CD4-positive, alpha-beta T cell treated with Interferon alpha-2 for 1 hour (primary cell): ENCODE data around the gene PRRT2.
A peak's percentile ranks its signal among the peaks of the same experiment; 100 is the strongest.
"Not testable (repeated sequence)": the region's sequence is repeated elsewhere in the genome, so short reads cannot be mapped to it uniquely, and the experiment has no call there.

Experiments used
- DNase-seq, 2 donors: peaks; one replicate each; pipeline ENCODE4 v3.0.0-alpha.2; 2020 to 2022

Gene PRRT2

DNA sequence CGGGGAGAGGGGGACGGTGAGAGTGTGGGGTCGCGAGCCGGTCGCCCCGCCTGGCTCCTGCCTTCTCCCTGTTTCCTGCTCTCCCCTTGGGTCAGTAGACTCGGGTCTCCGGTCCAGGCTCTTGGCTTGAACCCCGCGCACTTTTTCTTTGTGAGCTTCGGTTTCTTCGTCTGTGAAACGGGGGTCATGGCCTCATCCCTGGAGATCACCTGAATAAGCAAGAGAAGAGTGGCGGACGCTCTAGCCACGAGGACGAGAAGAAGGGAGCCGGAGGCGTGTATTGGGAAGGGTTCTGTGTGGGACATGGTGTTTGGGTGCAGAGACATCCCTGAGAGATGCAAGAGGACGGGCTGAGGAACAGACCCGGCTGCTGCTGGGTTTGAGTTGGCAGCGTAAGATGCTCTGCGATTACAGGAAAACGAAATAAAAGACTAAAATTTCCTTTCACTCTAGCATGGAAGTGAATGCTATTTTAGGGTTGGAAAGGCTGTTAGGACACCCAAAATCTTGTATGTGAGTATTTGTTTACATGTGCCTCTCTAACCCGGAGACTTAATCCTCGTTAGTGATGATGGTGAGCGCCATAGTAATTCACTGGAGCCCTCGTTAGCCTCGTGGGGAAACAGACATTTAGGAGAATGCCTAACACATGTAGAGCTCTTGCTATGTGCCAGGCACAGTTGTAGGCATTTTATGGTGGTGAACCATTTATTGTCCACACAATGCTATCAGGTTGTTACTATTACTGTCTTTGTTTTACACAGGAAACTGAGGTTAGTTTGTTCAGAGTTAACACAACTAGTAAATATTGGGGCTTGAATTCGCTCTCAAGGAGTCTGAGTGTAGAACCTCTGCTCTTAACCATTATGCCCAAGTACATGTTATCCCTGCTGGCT, 20.8 kb upstream of the PRRT2 start:
- peak in 1 of 2 donors; percentile 36 for DNase-seq

DNA sequence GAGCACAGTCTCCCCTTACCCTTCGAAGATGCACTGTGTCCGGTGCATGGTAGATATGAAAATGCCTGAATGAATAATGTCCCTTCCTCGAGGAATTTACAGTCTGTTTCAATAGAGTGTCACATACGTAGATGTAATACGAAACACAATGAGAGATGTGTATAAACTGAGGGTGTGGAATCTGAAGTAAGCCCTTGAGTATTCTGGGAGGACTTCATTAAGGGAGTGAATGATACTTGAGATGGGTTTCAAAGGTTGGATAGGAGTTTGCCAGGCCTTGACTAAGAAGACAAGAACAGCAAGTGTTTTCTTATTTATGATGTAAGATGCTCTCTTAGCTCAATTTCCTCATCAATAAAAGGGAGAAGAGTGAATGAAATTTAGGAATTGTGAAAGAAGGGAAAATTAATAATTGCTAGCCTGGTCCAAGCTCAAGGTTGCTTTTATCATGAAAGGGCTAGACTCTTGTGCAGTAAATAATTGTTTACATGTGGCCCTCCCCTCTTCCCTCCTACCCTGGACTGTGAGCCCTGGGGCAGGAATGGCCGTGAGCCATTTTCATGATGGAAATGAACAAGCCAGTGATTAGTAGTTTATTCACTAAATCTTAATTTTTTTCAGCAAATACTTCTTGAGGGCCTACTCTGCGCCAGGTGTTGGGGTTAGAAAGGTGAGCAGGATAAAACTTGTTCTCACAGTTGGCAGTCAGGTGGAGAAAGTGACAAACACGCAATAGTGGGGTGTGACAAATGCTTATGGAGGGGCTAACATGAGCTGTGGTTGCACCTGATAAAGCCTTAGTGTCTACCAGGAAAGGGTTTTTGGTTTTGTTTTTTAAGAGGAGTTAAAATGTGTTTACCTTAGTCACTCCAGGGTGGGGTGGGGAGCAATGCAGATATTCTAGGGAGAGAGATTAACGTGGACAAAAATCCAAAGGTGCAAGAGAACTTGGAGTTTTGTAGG, 19.9 kb upstream of the PRRT2 start:
- peak in 1 of 2 donors; percentile 23 for DNase-seq

DNA sequence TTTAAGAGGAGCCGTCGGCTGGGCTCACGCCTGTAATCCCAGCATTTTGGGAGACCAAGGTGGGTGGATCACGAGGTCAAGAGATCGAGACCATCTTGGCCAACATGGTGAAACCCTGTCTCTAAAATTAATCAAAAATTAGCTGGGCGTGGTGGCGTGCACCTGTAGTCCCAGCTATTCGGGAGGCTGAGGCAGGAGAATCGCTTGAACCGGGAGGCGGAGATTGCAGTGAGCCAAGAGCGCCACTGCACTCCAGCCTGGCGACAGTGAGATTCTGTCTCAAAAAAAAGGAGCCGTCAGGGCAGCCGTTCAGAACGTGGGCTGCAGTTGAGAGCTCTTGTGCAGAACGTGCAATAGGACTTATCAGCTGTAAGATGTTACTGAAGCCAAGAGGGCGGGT, 18.8 kb upstream of the PRRT2 start:
- not testable (repeated sequence) for DNase-seq

DNA sequence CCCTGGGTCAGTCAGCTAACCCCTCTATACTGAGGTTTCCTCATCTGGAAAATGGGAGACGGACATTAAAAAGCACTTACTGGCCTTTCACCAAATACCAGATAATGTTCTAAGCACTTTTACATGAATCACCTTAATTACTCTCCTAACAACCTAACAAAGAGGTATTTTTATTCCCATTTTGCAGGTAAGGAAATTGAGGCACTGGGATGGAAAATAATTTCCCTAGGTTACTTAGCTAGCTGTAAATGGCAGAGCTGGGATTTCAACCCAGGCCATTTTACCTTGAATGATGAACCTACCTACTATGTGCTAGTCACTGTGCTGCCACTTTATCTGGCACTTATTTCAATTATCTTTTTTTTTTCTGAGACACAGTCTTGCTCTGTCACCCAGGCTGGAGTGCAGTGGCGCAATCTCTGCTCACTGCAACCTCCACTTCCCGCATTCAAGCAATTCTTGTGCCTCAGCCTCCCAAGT, 17.7 kb upstream of the PRRT2 start:
- DNase-seq: no peak

DNA sequence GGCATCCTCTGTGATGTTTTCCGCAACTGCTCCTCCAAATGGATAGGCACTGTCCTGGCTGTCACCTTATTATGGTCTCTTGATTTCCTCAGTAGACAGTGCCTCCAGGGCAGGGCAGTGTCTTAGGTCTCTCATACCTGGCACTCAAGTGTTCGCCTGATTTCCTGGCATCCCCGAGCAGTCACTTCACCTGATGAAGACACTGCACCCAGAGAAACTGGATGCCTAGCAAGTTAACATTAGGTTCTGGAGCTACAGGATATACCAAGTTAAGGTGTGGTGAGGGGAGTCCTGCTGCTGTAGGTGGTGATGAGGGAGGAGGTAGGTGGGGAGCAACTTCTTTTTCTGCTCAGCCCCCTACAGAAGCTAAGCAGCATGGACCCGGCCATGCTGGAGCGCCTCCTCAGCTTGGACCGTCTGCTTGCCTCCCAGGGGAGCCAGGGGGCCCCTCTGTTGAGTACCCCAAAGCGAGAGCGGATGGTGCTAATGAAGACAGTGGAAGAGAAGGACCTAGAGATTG, 9.5 kb upstream of the PRRT2 start:
- DNase-seq: no peak

DNA sequence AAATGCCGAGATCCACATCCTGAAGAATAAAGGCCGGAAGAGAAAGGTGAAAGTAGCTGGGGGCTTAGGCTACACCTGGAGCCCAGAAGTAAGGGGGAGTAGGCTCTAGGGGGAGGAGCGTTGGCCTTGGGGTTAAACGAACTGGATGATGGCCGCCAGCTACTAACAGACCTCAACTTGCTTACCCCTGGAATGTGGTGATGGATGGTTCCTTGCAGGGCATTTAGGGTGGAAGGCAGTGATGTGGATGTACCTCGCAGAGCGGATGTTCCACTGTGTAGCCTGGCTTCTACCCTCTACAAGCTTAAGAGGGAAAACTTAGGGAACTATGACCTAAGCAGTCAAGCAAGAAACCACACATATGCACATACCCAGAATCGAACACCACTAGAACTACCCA, 8.0 kb upstream of the PRRT2 start:
- no peak for DNase-seq

DNA sequence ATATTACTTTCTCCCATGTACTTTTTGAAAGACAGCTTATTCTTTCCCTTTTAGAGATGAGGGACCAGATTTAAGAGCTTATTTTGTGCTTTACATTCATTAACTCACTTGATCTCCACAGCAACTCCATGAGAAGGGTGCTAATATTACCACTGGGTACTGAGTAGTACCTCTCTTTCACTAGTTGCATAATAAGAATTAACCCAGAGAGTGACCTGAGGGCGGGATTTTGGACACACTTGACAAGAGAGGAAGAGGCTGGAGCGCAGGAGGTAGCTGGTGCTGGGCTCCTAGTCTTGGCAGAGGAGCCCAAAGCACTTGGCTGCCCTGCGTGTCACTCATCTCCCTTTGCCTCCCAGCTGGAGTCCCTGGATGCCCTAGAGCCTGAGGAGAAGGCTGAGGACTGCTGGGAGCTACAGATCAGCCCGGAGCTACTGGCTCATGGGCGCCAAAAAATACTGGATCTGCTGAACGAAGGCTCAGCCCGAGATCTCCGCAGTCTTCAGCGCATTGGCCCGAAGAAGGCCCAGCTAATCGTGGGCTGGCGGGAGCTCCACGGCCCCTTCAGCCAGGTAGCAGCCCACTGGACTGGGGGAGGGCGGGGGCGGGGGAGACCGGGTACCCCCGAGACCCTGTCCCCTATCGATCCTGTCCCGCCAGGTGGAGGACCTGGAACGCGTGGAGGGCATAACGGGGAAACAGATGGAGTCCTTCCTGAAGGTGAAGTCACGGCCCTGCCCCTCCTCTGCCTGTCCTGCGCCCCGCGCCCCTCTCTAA, 7.3 kb upstream of the PRRT2 start:
- no peak for DNase-seq

DNA sequence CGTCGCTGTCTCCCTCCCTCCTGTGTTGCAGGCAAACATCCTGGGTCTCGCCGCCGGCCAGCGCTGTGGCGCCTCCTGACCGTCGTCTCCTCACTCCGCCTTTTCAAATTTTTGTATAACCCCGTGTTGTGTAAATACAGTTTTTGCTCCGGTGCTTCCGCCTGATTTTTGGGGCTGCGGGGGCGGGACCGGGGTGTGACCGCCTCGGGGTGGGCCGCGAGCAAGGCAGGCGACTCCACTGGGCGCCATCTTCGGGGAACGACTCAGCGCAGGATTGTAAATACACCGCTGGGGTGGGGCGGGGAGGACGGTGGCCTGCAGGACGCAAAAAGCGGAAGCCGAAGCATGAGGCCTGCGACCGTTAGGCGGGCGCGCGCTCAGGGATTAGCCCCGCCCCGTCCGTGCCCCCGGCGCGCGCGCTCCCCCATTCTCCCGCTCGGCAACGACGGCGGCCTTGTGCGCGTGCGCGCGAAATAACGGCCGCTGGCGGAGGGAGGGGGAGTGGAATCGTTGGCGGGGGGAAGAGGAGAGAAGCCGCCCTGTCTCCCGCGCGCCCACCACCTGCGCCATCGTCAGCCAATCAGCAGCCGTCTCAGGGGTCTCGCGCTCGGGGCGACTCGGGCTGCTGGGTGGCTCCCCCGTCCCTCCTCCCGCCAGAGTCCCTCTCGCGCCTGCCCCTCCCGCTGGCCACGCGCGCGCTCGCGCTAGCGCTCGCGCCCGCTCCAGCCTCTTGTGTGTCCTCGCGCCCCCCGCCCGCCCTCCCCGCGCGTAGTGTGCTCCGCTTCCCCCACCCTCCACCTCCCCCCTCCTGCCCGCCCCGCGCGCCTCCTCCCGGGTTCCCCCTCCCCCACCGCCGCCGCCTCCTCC, 6.5 kb upstream of the PRRT2 start:
- peak; percentile 98 to 99 for DNase-seq

DNA sequence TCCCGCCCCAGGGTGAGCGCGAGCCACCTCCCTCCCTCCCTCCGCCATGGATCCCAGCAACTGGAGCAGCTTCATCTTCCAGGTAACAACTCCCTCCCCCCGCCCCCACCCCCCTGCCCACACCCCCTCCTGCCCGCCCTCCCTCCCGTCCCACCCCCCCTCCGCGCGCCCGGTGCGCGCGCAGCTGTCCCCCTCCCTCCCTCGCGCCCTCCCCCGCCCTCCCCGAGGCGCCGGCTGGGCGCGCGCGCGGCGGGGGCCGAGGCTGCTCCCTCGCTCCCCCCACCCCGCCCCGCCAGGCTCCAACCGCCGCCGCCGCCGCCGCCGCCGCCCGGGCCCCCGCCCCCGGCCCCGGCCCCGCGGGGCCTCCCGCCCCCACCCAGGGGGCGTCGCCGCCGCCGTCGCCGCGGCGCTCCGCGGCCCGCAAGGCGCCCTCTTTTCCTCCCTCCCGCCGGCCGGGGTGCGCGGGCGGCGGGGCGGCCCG, 5.9 kb upstream of the PRRT2 start, which contains the start of gene MAZ:
Gene MAZ, plus strand, starts transcription at position 431 of the 481 bp plus-strand sequence. CDS start 173 bp downstream, outside the sequence.
- no peak for DNase-seq

DNA sequence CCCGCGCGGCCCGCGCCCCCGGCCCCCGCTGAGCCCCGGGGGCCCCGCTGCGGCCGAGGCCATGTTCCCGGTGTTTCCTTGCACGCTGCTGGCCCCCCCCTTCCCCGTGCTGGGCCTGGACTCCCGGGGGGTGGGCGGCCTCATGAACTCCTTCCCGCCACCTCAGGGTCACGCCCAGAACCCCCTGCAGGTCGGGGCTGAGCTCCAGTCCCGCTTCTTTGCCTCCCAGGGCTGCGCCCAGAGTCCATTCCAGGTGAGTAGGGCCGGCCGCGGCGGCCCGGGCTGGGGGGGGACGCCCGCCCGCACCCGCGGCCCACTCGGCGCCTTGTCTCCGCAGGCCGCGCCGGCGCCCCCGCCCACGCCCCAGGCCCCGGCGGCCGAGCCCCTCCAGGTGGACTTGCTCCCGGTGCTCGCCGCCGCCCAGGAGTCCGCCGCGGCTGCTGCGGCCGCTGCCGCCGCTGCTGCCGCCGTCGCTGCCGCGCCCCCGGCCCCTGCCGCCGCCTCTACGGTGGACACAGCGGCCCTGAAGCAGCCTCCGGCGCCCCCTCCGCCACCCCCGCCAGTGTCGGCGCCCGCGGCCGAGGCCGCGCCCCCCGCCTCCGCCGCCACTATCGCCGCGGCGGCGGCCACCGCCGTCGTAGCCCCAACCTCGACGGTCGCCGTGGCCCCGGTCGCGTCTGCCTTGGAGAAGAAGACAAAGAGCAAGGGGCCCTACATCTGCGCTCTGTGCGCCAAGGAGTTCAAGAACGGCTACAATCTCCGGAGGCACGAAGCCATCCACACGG, 5.2 kb upstream of the PRRT2 start:
- DNase-seq: peak in 1 of 2 donors; percentile 50

DNA sequence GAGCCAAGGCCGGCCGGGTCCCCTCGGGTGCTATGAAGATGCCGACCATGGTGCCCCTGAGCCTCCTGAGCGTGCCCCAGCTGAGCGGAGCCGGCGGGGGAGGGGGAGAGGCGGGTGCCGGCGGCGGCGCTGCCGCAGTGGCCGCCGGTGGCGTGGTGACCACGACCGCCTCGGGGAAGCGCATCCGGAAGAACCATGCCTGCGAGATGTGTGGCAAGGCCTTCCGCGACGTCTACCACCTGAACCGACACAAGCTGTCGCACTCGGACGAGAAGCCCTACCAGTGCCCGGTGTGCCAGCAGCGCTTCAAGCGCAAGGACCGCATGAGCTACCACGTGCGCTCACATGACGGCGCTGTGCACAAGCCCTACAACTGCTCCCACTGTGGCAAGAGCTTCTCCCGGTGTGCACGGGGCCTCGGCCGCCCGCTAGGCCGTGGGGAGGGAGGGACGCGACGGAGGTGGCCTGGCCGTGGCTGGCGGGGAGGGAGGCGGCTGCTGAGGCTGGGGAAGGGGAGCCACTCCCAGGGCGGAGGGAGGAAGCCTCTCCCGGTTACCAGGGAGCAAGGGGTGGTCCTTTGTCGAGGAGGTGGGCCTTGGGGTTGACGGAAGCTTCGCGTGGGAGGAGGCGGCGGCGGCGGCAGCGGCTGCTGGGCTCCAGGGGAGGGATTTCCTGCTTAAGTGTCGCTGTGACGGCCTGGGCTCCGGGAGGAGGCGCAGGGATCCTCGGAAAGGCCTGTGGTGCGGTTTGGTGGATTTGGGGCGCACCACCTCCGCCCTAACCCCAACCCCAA, 4.4 kb upstream of the PRRT2 start:
- DNase-seq: peak; percentile 91

DNA sequence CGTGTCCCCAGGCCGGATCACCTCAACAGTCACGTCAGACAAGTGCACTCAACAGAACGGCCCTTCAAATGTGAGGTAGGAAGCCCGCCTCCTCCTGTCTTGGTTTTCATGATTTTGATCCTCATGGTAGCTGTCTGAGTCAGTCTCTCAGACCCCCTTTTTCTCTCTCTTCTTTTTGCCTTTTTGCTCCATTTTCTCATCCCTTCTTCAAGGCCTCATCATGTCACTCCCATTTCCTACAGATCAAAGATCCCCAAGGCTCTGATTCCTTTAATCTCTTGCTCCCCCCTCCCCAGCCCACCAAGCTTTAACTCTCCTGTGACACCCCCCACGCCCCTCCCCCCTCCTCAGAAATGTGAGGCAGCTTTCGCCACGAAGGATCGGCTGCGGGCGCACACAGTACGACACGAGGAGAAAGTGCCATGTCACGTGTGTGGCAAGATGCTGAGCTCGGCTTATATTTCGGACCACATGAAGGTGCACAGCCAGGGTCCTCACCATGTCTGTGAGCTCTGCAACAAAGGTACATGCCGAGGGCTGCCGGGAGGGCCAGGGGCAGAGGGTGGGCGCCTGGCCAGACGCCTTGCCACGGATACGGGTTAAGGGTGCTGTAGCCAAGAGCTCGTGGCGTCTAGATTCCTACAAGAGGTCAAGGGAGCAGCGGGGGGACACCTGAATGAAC, 3.6 kb upstream of the PRRT2 start:
- DNase-seq: peak in 1 of 2 donors; percentile 52

DNA sequence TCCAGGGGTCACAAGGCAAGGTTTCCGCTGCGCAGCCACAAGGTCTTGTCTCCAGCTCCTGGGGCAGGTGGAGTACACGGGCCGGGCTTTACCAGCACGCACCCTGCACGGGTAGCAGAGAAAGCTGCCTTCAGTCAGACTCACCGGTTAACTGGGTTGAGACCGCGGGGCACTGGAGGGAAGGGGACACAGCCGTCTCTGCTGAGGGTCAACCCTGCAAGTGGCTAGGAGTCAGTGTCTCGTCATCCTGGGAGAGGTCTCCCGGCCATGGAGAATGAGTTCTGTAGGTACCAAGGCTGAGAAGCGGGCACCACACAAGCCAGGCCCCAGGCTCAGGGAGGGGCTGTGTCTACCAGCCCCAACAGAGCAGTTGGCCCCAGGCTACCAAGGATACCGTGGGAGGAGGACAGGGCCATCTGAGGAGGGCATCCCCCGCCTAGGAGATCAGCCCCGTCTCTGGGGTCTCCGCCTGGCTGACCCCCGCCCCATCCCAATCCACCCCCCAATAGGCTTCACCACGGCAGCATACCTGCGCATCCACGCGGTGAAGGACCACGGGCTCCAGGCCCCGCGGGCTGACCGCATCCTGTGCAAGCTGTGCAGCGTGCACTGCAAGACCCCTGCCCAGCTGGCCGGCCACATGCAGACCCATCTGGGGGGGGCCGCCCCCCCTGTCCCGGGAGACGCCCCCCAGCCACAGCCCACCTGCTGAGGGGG, 2.8 kb upstream of the PRRT2 start:
- DNase-seq: no peak

DNA sequence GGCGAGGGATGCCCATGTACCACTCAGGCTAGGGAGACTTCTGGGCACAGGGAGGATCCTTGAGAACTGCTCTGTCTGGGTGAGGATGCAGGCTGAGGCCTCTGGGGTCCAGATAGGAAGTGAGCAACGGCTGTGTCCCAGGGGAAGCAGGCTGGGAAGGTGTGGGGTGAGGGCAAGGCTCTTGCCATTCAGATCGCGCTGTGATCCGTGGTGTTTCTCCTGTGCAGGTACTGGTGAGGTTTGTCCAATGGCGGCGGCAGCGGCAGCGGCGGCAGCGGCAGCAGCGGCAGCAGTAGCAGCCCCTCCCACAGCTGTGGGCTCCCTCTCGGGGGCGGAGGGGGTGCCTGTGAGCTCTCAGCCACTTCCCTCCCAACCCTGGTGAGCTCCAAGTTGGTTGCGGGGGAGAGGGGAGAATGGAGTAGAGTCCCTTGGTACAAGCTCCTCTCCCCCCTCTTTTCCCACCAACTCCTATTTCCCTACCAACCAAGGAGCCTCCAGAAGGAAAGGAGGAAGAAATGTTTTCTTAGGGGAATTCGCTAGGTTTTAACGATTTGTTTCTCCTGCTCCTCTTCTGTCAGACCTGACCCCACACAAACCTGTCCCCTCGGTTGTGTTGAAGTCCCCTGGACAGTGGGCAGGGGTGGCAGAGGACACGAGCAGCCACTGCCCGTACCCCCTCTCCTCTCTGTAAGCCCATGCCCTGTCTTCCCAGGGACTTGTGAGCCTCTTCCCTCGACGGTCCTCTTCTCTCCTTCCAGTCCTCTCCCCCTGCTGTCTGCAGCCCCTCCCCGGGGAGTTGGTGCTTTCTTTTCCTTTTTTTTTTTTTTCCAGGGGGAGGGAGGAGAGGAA, 1.9 kb upstream of the PRRT2 start:
- peak in 1 of 2 donors; percentile 68 for DNase-seq

DNA sequence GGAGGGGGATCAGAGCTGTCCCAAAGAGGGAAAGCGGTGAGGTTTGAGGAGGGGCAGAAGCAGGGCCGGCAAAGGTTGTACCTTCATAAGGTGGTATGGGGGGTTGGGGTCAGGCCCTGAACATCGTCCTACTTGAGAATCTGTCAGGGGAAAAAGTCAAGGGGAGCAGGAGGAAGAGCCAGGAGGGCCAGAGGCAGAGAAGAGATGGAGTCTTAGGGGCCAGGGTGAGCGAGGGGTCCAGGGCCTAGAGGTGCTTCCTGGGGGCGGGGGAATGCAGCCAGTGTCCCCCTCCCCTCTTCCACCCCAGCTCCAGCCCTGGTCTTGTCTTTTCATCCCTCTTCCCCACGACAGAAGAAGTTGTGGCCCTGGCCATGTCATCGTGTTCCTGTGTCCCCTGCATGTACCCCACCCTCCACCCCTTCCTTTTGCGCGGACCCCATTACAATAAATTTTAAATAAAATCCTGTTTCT, 1.3 kb upstream of the PRRT2 start:
- DNase-seq: no peak

DNA sequence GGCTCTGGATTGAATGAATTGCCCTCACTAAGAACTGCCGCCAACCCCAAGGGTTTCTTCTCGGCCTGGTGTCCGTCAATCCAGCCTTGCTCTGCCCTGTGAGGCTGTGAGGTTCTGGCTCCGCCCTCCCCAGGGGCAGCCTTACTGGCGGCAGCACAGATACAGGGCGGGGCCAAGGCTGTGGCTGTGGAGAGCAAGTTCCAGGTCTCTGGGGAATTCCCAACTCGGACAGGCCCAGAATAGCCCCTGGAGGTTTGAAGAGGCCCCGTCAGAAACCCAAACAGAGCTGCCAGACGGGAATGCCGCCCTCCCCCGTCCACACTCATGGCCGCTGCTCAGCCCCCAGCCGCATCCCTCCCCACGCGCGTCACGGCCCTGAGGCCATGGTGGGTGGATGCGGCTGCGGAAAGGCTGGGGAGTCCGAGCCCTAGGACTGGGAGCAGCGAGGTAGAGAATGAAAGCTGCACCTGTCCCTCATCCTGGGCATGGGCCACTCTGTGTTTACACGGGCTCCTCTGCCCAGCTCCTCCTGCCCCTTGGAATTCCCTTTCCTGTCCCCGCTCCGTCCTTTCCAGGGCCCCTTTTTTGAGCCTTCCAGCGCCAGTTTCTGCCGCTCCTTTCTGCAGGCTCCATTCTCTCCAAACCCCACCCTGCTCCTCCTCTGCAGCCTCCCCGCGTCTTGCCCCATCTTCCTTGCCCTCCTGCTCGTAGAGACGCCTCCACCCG, 660 bp upstream of the PRRT2 start:
- peak; percentile 82 to 84 for DNase-seq
